GM19468 (cell line): ENCODE results near the gene COL4A2.

Experiments used
- ATAC-seq: cut with Tn5 transposase; IDR thresholded peaks from one replicate; pipeline ENCODE4 v1.9.1; 2021; ENCODE audit warnings: mild to moderate bottlenecking, moderate library complexity, moderate number of reproducible peaks; ENCODE audit not compliant: unreplicated experiment; ENCODE audit errors: extremely low read depth

Gene COL4A2

GRCh38 chr13:110458594-110459365, 151.7 kb downstream of the COL4A2 start:
- ATAC-seq, result no peak

GRCh38 chr13:110462091-110462490, 155.0 kb downstream of the COL4A2 start:
- no peak for ATAC-seq

- no peak for ATAC-seq
Measured at GRCh38 chr13:110463156-110463555, 156.1 kb downstream of the COL4A2 start.

- no peak for ATAC-seq
Measured at GRCh38 chr13:110463871-110464510, 156.9 kb downstream of the COL4A2 start.

GRCh38 chr13:110464556-110465333, 157.7 kb downstream of the COL4A2 start:
- no peak for ATAC-seq

GRCh38 chr13:110465696-110466095, 158.6 kb downstream of the COL4A2 start:
- ATAC-seq, result no peak

GRCh38 chr13:110466266-110466915, 159.3 kb downstream of the COL4A2 start:
- ATAC-seq, result no peak

- ATAC-seq, result no peak
Measured at GRCh38 chr13:110467516-110468110, 160.5 kb downstream of the COL4A2 start.

GRCh38 chr13:110468986-110469495, 162.0 kb downstream of the COL4A2 start:
- ATAC-seq, result no peak

GRCh38 chr13:110469597-110469996, 162.5 kb downstream of the COL4A2 start:
- no peak for ATAC-seq

- ATAC-seq, result no peak
Measured at GRCh38 chr13:110470272-110471009, 163.4 kb downstream of the COL4A2 start.

GRCh38 chr13:110471156-110471832, 164.2 kb downstream of the COL4A2 start:
- no peak for ATAC-seq

- ATAC-seq, result peak; percentile 100
Measured at GRCh38 chr13:110471833-110472162, 164.7 kb downstream of the COL4A2 start.

- no peak for ATAC-seq
Measured at GRCh38 chr13:110472904-110473563, 165.9 kb downstream of the COL4A2 start.

- no peak for ATAC-seq
Measured at GRCh38 chr13:110474713-110475112, 167.6 kb downstream of the COL4A2 start.

- no peak for ATAC-seq
Measured at GRCh38 chr13:110475117-110475516, 168.0 kb downstream of the COL4A2 start.

GRCh38 chr13:110475550-110476219, 168.6 kb downstream of the COL4A2 start:
- ATAC-seq, result no peak

GRCh38 chr13:110476220-110476617, 169.1 kb downstream of the COL4A2 start:
- no peak for ATAC-seq
